NCI-H446 treated with DMSO at 0.1 percent for 48 hours (cell line): ENCODE measurements around the gene TM4SF5.

Experiments
- DNase-seq: peaks from one replicate; lab custom pipeline; 2025; lab: John Stamatoyannopoulos, UW

The TM4SF5 gene

GRCh38 chr17:4771519-4772234, at the start of gene TM4SF5:
Gene TM4SF5 (plus strand): TSS chr17:4771886. CDS start chr17:4771923, 37 bp downstream.
- DNase-seq: peak; percentile 80

DNA sequence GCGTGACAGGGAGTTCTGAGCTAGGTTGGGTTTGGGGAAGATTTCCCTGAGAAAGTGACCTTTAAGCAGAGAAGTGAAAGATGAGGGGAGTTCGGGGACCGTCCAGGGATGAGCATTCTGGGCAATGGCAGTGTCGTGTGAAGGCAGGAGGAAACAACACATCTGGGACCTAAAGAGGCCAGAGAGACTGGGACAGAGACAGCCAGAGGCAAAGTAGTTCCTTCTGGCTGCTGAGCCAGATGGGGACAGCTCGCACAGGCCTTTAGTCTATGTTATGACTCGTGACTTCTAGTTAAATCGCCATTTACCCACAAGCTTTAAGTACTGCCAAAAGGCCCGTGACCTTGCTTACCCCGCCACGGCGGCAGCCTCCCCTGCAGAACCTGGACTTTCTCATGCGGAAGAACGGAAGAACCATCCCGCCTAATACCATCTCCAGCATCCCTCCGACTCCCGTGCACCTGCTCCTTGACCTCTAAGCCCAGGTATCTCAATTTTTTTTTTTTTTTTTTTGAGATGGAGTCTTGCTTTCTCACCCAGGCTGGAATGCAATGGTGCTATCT, 48.9 kb upstream of the TM4SF5 start:
- DNase-seq: no peak

- DNase-seq: no peak
Measured at GRCh38 chr17:4724650-4725049, 47.0 kb upstream of the TM4SF5 start.

DNA sequence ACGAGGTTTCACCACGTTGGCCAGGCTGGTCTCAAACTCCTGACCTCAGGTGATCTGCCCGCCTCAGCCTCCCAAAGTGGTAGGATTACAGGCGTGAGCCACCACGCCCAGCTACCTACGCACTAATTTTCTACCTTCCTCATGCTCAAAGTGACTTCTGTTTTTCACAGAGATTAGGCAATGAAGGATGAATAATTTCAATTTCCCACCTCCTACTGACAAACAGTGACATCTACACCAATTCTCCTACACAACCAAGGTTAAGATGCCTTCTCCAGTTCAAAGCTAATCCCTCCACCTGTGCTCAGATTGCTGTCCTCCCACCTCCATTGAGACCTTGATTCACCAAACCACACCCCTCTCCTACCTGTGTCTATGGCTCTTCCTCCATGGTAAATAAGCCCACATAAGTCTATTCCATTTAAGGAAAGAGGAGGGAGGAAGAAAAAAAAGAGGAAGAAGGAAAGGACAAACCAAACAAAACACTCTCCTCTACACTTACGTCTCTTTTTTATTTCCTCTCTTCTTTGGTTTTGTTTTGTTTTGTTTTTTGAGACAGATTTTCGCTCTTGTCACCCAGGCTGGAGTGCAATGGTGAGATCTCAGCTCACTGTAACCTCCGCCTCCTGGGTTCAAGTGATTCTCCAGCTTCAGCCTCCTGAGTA, 45.9 kb upstream of the TM4SF5 start:
- DNase-seq: no peak

DNA sequence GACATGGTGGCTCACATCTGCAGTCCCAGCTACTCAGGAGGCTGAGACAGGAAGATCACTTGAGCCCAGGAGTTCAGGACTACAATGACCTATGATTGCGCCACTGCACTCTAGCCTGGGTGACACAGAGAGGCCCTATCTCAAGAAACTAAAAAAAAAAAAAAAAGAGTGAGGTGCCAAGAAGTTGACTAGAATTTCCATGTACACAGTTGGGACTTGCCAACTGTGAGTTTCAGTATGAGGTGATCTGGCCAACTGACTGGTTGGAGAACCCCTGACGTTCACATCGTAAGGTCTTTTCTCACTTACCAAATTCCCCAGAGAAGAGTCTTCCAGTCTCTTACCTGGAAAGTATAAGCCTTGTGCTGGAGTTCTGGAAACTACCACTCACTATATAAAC, 43.6 kb upstream of the TM4SF5 start:
- DNase-seq: no peak

GRCh38 chr17:4733073-4733531, 38.6 kb upstream of the TM4SF5 start:
- DNase-seq: no peak

DNA sequence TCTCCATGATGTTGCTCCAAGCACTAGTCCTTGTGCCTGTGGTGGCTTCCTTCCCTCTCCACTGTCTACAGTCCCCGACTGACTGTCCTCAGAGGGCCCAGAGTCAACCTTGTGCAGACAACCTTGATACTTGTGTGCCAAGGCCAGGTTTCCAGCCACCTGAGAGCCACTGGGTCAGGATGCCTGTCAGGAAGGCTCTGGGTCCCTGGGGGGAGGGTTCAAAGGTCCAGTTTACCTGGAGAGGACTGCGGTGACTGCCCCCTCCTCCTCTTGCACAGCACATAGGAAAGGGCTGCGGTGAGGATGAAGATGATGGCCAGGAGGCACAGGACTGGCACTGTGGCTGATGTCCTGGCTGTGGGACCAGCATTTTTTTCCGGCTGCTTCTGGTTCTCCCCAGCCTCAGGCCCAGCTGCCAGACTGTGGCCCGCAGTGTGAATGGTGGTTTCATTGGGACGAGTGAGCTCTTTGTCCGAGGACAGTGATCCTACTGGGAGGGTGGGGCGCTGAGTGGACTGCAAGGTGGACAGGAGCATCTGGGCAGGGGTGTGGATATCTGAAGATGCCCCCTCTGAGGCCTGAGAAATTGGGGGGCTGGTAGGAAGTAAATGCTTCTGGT, 36.7 kb upstream of the TM4SF5 start:
- DNase-seq: no peak

DNA sequence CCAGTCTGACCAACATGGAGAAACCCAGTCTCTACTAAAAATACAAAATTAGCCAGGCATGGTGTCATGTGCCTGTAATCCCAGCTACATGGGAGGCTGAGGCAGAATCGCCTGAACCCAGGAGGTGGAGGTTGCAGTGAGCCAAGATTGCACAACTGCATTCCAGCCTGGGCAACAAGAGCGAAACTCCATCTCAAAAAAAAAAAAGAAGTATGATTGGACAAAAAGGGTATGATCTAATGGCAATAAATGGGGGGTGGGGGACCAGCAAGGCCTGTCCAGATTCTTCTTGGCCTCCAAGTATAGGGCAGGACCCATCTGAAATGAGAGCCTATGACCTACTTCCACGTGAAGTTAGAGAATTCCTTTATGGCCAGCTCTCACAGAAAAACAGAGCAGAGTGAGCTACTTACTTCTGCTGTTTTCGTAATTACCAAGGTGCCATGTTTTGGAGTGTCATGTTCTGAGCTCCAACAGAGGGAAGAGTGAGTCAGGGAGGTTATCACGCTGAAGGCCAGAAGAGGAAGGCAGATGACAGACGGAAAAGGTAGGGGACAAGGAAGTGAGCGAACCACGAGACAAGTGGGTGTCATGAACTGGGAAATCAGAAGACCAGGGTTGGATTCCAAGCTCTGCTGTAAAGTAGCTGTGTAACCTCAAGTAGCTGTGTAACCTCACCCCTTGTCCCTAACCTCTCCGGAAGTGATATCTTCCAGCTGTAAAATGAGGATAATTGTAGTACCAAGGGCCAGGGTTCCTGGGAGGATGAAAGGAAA, 35.6 kb upstream of the TM4SF5 start:
- DNase-seq: no peak

DNA sequence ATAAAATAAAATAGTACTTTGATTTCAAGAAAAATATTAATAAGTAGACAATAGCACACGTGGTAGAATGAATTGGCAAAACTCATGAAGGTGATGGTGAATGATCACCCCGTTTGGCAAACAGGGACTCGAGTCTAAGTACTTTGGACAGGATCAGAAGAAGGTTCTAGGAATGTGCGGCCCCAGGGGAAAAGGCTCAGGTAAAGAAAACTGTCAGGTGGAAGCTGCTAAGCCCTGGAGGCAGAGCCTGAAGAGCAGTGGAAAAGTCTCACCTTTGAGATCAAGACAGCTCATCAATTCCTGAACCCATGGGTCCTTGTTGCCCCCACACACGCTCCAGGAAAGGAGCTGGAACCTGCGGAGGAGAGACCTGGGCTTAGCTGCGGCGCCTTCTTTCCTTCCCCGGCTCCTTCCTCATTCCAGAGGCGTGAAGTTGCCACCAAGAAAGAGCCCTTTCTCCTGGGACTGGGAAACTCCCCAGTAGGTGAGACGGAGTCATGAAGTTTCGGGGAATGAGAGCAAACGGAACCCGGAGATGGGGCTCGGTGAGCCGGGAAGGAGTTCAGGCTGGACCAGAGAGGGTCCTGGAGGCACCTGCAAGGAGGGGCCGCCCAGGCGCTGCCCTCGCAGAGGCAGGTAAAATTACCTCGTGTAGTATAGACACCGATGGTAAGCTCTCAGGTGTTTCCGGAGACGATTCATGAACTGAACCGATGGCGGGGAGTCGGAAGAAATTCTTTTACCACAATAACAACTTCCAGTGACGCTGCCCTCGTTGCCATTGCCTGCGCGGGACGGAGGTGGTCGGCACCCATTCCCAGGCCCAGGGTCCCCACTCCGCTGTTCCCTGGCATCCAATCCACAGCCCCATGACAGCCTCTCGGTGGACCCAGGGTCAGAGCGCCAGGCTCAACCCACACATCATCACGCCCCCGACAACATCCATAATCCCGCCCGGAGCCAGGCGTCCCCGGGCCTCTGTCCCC, 33.3 kb upstream of the TM4SF5 start:
- no peak for DNase-seq

- DNase-seq: no peak
Measured at GRCh38 chr17:4739122-4740024, 32.3 kb upstream of the TM4SF5 start, which contains the start of the genes CXCL16 and ZMYND15. Gene CXCL16 (minus strand): TSS chr17:4739928. CDS start chr17:4739339, 589 bp downstream. Gene ZMYND15 (plus strand): TSS chr17:4739833. CDS start chr17:4740549, 716 bp downstream.

DNA sequence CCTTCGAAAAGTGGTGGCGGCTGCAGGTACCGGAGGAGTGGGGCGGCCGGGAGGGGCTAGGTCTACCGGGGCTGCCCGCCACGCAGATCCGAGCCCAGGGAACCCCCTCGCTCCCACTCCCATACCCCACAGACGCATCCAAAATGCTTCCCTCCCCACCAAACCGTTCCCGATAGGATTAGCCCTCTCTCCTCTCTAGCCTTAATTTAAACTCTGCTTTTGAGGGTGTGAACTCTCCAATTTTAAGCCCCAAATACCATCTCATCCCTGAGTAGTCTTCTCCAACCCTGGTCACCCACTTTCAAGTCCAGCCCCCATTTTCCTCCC, 31.7 kb upstream of the TM4SF5 start:
- DNase-seq: no peak

GRCh38 chr17:4740584-4740983, 31.1 kb upstream of the TM4SF5 start:
- no peak for DNase-seq

DNA sequence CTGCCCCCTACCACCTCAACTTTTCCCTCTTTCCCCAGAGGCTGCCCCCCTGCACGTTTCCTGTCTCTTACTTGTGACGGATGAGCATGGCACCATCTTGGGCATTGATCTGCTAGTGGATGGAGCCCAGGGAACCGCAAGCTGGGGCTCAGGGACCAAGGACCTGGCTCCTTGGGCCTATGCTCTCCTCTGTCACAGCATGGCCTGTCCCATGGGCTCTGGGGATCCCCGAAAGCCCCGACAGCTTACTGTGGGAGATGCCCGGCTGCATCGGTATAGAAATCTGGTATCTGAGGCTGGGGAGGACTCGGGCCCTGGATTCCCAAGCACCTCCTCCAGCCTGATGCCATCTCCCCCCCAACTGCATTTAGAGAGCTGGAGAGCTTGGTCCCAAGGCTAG, 30.1 kb upstream of the TM4SF5 start:
- no peak for DNase-seq

DNA sequence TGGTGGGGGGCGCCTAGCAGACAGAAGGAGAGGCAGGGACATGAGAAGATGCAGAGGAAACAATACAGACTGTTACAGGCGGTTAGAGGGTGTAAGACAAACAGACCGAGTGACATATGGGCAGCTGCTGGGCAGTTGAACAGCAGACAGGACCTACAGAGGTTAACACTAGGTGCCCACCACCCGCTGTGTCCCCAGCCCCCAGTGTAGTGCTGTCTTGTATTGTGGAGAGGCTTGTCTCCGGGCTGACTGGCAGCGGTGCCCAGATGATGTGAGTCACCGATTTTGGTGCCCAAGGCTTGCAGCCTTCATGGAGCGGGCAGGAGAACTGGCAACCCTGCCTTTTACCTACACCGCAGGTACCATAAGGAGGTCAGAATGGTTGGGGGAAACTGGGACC, 29.6 kb upstream of the TM4SF5 start:
- no peak for DNase-seq

- no peak for DNase-seq
Measured at GRCh38 chr17:4742629-4743028, 29.1 kb upstream of the TM4SF5 start.

DNA sequence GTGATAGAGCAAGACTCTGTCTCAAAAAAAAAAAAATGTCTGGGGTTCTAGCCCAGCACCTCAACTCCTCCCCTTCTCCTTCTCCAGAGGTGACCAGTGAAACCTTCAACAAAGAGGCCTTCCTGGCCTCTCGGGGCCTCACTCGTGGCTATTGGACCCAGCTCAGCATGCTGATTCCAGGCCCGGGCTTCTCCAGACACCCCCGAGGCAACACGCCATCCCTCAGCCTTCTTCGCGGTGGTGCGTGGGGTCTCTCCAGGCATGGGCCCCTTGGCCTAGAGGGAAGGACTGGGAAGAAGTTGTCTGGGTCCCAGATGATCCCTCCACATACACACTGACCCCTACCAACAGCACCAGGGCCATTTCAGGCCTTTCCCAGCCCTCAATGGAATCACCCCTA, 28.5 kb upstream of the TM4SF5 start:
- DNase-seq: no peak

DNA sequence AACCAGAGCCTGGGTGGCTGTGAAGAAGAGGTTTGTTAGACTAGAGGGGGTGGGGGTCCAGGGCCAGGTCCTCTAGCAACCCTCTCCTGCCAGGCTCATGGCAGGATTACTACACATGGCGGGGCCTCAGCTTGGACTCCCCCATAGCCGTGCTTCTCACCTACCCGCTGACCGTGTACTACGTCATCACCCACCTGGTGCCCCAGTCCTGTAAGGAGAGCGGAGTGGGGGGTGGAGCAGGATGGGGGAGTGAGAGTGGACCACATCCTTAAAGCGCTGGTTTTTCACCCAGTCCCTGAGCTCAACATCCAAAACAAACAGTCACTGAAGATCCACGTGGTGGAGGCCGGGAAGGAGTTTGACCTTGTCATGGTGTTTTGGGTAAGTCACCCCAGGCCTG, 27.8 kb upstream of the TM4SF5 start:
- no peak for DNase-seq

GRCh38 chr17:4744999-4745969, 26.4 kb upstream of the TM4SF5 start:
- DNase-seq: no peak

GRCh38 chr17:4747847-4748246, 23.8 kb upstream of the TM4SF5 start:
- DNase-seq: no peak
